GM11168 (cell line): ENCODE data around the gene TBC1D28.
"Not testable (repeated sequence)": the region's sequence is repeated elsewhere in the genome, so short reads cannot be mapped to it uniquely, and the experiment has no call there.

Source experiments
- in situ Hi-C: fragments of 300-500 bp; cut with MboI; formaldehyde crosslinking; loops from one replicate; pipeline ENCODE4 v1.12.0; 2022; ENCODE audit warnings: low sequenced_read_pairs; ENCODE audit not compliant: unreplicated experiment

Gene TBC1D28

DNA sequence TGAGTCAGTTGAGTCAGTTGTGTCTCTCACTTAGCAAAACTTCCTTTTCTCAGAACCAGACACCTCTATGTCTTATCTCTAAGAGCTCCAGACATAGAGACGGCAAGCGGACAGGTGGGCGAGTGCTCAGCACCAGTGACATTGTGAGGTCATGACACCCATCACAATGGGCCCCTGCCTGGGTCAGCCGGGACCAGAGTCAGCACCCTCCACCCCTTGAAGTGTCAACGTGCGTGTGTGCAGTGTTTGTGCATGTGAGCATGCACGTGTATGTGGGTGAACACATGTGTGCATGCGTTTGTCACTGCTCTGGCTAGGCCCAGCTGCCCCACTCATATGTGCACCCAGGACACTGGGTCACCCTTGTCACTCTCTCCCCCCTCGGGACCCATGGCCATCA is at the start of gene TBC1D28:
TSS of gene TBC1D28 (minus strand) at position 101 of the 400 bp plus-strand sequence. CDS start 3,039 bp downstream, outside the sequence.
- in situ Hi-C loops, result not testable (repeated sequence)

DNA sequence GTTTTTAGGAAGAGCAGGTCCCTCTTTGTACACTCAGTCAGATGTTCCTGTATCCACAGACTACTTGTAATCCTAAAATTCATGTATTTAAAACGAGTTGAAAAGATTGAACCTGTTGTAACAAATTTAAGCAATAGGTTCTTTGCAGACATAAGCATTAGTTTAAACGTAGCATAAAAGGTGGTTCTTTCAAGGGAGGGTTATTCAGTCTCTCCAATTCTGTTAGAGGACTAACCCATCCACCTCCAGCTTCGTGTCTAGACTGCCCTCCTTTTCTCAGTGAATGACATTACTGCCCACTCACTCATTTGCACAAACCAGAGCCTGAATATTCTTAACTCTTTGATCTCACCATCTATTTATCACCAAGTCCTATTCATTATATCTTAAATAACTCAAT is 38.5 kb upstream of the TBC1D28 start:
- in situ Hi-C loops, result not testable (repeated sequence)

DNA sequence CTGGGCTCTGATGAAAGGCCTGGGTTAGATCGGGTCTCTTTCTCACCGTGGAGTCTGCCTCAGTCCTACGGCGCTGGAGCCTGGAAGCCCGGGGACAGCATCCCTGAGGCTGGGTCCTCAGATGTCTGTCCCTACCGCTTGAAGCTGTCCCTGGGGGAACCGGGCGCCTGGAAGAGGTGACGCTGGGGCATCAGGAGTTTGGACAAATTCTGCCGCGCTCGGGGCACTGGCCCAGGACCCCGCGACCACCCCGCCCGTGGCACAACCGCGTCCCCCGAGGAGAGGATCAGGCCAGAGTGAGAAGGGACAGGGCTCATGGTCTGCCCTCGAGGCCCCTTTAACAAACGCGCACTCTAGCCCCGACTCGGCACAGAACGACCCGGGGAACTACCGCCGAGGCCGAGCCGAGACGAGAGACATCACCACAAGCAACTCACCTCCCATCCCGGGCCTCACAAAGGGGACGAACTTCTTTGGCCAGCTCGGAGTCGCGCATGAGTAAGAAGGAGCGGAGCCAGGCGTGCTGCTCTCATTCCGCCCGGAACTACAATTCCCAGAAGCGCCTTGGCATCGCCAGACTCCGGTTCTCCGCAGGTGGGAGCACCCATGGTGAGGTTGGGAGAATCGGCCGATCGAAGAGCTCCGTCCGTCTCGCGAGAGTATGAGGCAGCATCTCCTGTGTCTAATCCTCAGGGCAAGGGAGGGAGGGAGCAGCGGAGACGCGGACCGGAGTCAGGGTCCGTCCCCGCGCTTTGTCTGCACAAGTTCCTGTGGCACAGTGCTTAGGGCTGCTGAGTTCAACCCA is 37.8 kb upstream of the TBC1D28 start, which contains the start of gene FOXO3B:
TSS of gene FOXO3B (minus strand) at position 548 of the 805 bp plus-strand sequence. CDS start 663 bp downstream, outside the sequence.
- in situ Hi-C loops, result not testable (repeated sequence)

DNA sequence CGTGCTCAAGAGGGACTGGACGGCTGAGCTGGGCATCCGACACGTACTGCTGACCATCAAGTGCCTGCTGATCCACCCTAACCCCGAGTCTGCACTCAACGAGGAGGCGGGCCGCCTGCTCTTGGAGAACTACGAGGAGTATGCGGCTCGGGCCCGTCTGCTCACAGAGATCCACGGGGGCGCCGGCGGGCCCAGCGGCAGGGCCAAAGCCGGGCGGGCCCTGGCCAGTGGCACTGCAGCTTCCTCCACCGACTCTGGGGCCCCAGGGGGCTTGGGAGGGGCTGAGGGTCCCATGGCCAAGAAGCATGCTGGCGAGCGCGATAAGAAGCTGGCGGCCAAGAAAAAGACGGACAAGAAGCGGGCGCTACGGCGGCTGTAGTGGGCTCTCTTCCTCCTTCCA is 33.2 kb upstream of the TBC1D28 start:
- in situ Hi-C loops, result not testable (repeated sequence)

DNA sequence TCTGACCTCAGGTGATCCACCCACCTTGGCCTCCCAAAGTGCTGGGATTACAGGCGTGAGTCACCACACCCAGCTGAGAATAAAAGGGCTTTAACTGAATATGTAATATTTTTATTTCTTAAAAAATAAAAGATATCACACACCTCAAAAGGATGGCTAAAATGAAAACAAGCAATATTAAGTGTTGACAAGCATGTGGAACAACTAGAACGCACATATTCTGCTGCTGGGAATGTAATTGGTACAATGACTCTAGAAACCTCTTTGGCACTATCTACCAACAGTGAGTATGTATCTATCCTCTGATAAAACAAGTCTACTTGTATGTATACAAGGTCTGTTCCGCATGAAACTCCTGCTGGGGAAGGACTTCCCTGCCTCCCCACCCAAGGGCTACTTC is 32.7 kb upstream of the TBC1D28 start:
- in situ Hi-C loops, result not testable (repeated sequence)

DNA sequence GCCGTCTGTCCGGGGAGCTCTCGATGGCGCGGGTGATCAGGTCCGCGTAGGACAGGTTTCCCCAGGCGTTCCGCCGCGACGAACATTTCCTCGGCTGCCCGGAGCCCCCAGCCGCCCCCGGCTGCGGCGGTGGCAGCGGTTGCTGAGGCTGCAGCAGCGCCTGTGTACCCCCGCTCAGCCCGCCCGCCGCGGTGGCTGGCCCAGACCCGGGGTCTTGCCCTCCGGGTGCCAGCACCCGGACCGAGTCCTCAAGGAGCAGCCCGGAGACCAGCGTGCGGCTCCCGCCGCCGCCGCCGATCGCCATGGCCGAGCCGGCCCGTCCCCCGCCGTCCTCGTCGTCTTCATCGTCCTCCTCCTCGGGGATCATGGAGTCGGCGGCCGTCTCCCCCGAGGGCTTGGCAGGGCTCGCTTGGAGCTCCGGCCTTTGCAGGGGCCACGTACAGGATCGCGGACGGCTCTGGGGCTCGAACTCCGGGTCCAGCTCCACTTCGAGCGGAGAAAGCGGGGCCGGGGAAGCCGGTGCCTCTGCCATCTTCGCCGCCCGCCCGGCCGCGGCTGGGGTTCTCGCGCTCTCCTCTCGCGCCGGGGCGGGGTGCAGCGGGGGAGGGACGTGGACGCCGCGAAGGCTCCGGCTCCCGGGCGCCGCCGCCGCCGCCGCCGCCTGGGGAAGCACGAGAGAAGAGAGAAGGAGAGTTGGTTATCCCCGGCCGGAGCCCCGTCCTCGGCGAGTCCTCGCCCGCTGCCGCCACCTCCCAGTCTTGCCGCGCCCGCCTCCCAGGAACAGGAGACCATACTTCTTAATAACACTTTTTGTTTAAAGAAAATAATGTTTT is 28.4 kb upstream of the TBC1D28 start:
- in situ Hi-C loops, result not testable (repeated sequence)

DNA sequence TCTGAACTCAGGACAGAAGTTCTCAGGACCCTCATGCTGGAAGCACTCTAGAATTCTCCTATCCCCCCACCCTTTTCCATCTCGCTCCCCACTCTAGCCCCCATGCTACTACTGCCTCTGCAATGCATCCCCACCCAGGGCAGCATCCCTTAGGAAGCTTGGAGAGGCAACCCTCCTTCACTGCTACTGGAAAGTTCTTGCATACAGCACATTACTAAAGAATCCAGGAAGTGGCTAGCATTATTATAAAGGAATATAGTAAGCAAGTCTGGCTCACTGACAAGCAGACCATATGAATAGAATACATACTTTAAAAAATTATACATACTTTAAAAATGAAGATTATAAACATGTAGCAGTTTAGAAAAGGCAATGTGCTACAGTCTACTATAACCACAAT is 24.4 kb upstream of the TBC1D28 start:
- in situ Hi-C loops, result not testable (repeated sequence)

DNA sequence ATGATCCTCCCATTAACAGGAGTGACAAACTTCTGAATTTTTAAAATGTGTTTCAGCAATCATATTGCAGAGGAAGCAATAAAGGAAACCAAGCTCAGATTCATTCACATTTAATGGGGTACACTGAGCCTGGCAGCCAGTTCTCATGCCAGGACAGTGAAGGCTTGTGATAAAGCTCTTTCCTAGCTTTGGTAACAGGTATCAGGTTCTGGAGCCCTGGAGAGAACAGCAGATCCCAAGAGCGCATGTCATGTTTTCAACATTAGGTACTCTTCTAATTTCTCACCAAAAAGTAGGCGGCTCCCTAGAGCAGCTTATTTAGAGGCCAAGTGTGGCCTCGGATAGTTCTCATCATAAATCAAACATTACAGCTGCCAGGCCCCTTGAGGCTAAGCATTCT is 23.3 kb upstream of the TBC1D28 start:
- in situ Hi-C loops, result not testable (repeated sequence)

DNA sequence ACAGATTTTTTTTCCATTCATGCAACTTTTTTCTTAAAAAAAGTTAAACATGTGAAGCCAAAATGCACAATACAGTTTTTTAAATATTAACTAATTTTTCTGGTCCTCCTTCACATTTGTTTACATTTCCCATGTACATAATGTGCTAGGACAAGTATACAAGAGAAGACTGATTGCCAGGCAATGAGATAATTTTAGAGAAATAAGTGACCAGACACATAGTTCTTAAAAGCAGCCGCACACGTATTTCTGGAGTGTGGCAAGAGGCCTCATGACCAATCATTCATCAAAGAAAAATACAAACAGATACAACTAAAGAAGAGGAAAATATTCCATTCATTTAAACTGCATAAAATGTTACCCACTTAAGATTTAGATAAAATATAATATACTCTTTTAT is 22.1 kb upstream of the TBC1D28 start:
- in situ Hi-C loops, result not testable (repeated sequence)

DNA sequence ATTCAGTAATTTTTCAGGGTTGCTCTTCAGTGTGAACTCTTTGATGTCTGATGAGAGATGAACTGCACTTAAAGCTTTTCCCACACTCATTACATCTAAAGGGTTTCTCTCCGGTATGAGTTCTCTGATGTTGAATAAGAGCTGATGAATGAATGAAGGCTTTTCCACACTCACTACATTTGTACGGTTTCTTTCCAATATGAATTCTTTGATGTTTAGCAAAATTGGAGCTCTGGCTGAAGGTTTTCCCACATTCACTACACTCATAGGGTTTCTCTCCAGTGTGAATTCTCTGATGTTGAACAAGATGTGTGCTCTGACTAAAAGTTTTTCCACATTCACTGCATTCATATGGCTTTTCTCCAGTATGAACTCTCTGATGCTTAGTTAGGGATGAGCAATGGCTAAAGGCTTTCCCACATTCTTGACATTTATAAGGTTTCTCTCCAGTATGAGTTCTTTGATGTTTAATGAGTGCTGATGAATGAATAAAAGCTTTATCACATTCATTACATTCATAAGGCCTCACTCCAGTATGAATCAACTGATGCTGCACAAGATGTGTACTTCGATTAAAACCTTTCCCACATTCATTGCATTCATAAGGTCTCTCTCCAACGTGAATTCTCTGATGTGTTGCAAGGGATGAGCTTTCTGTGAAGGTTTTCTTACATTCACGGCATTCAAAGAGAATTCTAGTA is 17.9 kb upstream of the TBC1D28 start:
- in situ Hi-C loops, result not testable (repeated sequence)

DNA sequence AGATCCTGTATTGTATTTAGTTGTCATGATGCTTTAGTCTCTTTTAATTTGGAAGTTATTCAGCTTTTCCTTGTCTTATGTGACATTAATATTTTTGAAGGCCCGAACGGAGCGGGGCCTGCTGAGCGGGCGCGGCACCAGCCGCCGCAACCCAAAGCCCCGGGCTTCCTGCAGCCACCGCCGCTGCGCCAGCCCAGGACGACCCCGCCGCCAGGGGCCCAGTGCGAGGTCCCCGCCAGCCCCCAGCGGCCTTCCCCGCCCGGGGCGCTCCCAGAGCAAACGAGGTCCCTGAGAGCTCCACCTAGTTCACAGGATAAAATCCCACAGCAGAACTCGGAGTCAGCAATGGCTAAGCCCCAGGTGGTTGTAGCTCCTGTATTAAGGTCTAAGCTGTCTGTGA is 5.9 kb upstream of the TBC1D28 start:
- in situ Hi-C loops, result not testable (repeated sequence)

DNA sequence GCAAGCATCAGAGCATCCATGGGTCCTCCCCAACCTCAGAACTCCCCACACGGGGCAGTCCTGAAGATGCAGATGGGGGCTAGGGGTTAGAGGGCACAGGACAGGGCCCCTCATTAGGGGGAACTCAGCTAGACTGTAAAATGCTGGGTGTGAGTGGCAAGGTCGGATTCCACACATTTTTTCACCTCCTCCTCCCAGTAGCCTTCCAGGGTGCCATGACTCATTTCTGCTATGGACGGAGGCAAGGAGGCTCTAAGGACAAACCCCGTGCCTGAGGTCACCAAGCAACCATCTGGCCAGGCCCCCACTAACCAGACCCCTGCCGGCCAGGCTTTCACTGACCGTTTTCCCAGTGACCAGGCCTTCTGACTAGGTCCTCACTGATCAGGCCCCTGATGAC is 1.1 kb downstream of the TBC1D28 start:
- in situ Hi-C loops, result not testable (repeated sequence)

DNA sequence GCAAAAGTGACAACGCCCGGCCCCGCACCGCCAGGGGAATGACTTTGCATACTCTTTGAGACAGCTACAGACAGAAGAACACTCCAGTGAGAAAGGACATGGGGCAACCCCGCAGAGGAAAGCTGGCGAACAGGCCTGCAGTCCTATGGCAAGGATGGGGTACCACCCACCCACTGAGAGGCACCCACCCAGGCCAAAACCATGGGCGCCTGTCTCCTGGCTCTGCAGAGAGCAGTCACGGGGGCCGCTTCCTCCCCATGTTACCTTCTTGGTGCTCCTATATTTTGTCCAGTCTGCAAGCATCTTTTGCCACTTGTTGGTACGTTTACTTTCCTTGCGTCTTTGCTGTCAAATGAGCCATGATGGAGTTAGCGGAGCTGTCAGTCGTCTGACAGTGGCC is 5.8 kb downstream of the TBC1D28 start:
- in situ Hi-C loops, result not testable (repeated sequence)

DNA sequence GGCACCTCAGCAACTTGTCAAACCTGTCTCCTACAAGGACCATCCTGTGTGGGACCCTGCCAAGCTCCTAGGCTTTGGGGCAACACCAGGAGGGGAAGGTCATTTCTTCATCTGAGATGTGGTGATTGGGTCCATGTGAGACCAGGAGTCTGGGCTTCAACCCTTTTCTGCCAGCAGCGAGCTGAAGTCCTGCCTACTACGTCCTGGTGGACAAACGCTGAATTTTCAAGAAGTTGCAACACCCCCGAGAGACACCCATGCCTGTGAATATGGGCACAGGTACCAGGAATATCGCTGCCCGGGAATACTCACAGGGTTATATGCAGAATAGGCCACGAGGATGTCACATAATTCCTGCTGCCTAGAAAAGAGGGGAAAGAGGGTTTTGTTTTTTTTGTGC is 8.0 kb downstream of the TBC1D28 start:
- in situ Hi-C loops, result not testable (repeated sequence)

DNA sequence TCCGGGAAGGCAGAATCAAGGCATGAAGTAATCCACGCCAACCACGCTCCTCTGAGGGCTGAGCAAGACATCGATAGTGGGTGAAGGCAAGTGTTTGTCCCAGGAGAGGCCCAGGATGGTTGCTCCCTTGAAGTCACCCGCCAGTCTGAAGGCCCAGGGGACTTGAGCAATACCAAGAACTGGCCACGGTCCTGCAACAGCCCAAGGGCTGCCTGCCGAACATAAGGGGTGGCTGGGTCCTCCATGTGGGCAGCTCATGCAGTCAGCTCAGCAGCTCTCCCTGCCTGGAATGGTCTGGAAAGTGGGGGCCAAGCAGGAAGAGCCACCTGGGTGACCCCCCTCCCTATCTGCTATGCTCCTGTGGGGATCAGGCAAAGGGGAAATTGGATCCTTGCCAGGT is 8.4 kb downstream of the TBC1D28 start:
- in situ Hi-C loops, result not testable (repeated sequence)

DNA sequence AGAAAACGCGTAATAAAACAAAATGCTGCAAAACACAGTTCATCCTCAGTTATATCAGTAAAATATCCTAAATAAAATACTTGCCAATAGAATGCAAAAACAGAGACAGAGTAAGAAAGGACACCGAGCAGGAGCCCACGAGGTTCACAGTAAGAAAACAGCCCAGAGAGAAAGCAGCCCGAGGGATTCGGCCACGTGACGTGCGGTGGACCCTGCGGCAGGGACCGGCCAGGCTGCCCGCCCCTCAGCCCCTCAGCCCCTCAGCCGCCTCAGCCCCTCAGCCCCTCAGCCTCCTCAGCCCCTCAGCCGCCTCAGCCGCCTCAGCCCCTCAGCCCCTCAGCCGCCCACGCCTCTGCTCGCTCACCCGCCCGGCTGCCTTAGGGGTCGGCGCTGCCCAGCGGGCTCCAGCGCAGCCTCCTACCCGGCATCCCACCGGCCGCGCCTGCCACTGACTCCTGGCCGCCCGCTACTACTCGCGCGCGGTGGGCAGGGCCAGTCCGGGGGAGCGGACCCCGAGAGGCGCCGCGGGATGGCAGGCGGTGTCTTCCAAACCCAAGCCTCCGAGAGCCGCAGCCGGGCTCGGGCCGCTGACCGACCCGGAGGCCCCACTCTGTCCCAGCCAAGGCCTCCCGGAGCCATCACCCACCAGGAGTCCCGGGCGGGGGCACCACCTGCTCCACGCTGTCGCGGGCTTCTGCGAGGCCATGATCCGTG is 9.5 kb downstream of the TBC1D28 start:
- in situ Hi-C loops, result not testable (repeated sequence)

DNA sequence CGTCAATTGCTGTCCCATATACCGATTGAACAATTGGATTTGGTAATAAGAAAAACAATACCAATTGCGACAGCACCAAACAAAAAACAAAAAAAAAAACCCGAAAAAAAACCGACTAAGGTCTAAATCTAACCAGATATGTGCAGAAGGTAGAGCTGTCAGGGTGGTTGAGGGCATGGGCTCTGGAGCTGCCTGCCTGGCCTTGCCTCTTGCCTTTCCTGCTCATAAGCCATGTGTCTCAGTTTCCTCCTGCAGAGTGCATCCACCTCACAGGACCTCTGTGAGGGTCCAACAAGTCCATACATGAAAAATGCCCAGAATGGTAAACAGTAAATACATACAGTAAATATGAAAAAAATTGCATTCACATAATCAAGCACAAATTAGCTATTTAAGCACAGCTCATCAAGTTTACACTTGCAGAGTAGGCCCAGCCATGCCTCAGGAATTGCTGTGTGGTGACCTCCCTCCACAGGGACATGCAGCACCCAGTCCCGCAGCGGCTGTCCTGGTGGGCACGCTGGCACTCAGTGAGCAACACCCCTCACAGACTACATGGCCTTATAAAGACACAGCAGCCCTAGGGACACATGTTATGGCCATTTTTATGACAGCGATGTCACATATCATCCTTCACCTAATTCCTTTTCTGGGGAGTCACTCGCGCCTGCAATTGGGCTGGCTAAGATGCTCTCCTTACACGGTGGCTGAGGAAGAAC is 17.9 kb downstream of the TBC1D28 start:
- in situ Hi-C loops, result no loop called here

DNA sequence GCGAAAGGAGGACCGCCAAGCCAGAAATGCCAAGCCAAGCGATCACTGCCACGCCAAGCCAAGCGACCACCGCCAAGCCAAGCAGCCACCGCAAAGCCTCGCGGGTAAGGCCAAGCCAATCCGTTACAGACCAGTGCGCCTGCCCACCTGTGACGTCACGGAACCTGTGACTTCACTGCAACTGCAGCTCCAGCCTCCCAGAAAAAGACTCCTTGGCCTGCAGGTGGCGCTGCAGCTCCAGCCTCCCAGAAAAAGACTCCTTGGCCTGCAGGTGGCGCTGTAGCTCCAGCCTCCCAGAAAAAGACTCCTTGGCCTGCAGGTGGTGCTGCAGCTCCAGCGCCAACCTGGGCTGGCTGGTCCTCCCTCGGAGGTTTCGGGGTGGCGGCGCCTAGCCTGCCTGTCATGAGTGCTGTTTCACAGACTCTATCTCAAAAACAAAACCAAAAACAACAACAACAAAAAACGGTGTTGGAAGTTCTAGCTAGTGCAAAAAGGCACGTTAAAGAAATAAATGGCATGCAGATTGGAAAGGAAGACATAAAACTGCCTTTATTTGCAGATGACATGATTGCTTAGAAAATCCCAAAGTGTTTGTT is 18.6 kb downstream of the TBC1D28 start:
- in situ Hi-C loops, result not testable (repeated sequence)
